Measurements from ENCODE around the gene PRDM11. TPM values are rescaled to one million over a fixed set of nuclear protein-coding genes. Genes with fewer than 3 reads are reported as not detected.

The PRDM11 gene
- total RNA-seq, 2 experiments from 2014 or later = 4.5 to 8.4 TPM

DNA sequence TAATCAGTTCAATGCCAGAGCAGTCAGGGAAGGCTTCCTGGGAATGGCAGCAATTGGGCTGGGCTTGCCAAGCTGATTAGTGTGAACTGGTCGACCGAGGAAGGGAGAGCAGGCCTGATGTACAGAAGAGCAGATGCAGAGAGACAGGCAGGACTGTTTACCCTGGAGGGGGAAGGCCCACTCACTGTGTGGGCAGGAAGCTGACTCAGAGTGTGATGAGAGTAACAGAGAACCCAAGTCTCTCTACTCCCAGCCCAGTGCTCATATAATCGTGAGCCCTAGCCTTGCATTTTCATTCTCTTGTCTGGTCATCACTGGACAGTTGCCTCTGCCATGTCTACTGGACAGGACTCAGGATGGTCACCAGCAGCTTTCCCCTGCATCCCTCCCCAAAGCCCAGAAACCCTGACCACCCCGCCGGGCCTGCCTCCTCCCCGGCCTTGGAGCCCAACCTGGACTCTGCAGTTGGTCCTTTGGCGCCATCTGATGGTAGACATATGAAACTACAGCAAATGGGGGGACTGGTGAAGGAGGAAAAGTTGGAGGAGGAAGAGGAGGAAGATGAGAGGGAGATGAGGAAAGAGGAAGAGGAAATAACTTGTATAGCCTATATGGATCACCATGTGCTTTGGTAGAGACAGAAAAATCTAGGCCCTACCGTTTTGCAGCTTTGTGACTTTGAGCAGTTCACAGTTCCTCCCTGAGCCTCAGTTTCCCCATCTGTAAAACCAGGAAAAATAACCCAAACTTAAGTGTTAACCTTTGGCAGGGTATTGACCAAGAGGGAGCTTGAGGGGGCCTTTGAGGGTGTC, 43.4 kb upstream of the PRDM11 start:
- Histone ChIP-seq H3K79me2 (ENCODE audit: insufficient read depth, low read depth, low read length) (no peaks in the 10 kb centered on the region), H3K4me2 (ENCODE audit: low read length) (no peak overlapping the region), H3K9me2 (ENCODE audit: insufficient read depth, low read length) (no peaks in the 10 kb centered on the region), H2AFZ (ENCODE audit: low read length) (no peak overlapping the region), H4K20me1 (ENCODE audit: insufficient read depth, low read length) (no peaks in the 10 kb centered on the region; the same call in 1 of the 2 replicates), H3K9me3 (ENCODE audit: low read length) (no peaks in the 10 kb centered on the region), H3K4me3 (ENCODE audit: low read depth, low read length, poor library complexity, severe bottlenecking) (no peak overlapping the region), H3K36me3 (ENCODE audit: insufficient read depth, low read length) (no peaks in the 10 kb centered on the region), H3K27ac (ENCODE audit: low read depth, low read length, poor library complexity, severe bottlenecking) (no peak overlapping the region), H3K4me1 (ENCODE audit: insufficient read depth, low read length, poor library complexity, severe bottlenecking) (peaks cover 3% of the 10 kb centered on the region)
- peak; percentile 66 for DNase-seq (ENCODE audit: low spot score)
- CTCF ChIA-PET (ENCODE audit: unreplicated experiment) = interaction anchor here (1.0 to 4.7 kb wide), 5 partner anchors 166 to 336 kb away, joined by 3 to 48 read pairs (median 9); no protein-coding TSS in a partner anchor
- BruUV-seq (replicated peaks) = no TSS peak
- TF ChIP-seq, protein P1, sequence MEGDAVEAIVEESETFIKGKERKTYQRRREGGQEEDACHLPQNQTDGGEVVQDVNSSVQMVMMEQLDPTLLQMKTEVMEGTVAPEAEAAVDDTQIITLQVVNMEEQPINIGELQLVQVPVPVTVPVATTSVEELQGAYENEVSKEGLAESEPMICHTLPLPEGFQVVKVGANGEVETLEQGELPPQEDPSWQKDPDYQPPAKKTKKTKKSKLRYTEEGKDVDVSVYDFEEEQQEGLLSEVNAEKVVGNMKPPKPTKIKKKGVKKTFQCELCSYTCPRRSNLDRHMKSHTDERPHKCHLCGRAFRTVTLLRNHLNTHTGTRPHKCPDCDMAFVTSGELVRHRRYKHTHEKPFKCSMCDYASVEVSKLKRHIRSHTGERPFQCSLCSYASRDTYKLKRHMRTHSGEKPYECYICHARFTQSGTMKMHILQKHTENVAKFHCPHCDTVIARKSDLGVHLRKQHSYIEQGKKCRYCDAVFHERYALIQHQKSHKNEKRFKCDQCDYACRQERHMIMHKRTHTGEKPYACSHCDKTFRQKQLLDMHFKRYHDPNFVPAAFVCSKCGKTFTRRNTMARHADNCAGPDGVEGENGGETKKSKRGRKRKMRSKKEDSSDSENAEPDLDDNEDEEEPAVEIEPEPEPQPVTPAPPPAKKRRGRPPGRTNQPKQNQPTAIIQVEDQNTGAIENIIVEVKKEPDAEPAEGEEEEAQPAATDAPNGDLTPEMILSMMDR (conservative IDR thresholded peaks at IDR 0.05; ENCODE audit: low read length) = peak; percentile 100
- TF ChIP-seq EZH2phosphoT487 (IDR thresholded peaks at IDR 0.05; ENCODE audit: borderline replicate concordance, low read depth, low read length) = no peak
- intact Hi-C loops (cut with micrococcal nuclease; ENCODE audit: unreplicated experiment) = no loop called here
- POLR2A ChIA-PET = interaction anchor here (0.8 kb wide), 1 partner anchor 175 kb away, joined by 3 read pairs; no protein-coding TSS in a partner anchor

DNA sequence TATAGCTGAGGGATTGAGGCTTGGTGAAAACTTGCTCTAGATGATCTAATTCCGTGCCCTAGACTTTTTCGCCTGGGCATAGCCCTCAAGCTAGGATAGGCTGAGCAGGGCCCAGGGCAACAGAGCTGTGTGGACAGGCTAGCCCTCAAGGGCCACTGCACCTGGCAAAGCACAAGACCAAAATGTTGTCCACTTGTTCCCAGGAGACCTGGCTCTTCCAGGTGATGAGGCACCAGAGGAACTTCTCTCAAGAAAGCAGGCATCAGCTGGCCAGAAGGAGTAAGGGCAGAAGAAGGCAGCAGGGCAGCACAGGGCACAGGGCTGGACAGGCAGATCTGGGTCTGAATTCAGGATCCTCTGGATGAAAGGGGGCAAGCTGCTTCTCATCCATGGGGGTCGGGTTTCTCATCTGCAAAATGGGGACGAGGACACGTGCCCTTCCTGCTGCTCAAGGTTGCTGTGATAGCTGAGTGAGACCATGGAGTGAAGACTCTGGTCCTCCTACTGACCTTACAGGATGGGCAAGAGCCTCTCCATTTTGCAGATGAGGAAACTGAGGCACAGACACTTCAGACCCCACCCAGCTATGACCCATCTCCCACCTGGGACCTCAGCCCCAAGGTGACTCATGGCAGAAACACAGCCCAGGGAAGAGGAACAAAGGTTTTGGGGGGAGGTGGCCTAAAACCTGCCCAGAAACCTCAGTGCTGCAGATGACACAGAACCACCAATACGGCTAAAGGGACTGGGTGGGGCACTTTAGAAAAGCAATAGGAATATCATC, 42.2 kb upstream of the PRDM11 start:
- no peak for TF ChIP-seq EZH2phosphoT487 (IDR thresholded peaks at IDR 0.05; ENCODE audit: borderline replicate concordance, low read depth, low read length)
- TF ChIP-seq, protein P1 (conservative IDR thresholded peaks at IDR 0.05; ENCODE audit: low read length) = no peak
- Histone ChIP-seq H3K4me1 (ENCODE audit: insufficient read depth, low read length, poor library complexity, severe bottlenecking) (peaks cover 3% of the 10 kb centered on the region), H2AFZ (ENCODE audit: low read length) (no peak overlapping the region), H4K20me1 (ENCODE audit: insufficient read depth, low read length) (no peaks in the 10 kb centered on the region), H3K9me3 (ENCODE audit: low read length) (no peaks in the 10 kb centered on the region), H3K79me2 (ENCODE audit: insufficient read depth, low read depth, low read length) (no peaks in the 10 kb centered on the region), H3K4me2 (ENCODE audit: low read length) (no peak overlapping the region), H3K9me2 (ENCODE audit: insufficient read depth, low read length) (no peaks in the 10 kb centered on the region), H3K36me3 (ENCODE audit: insufficient read depth, low read length) (no peaks in the 10 kb centered on the region), H3K4me3 (ENCODE audit: low read depth, low read length, poor library complexity, severe bottlenecking) (no peak overlapping the region), H3K27ac (ENCODE audit: low read depth, low read length, poor library complexity, severe bottlenecking) (no peak overlapping the region)
- no TSS peak for BruUV-seq (replicated peaks)
- no peak for DNase-seq (ENCODE audit: low spot score)
- POLR2A ChIA-PET = interaction anchor here (0.6 to 1.9 kb wide), 4 partner anchors 118 to 183 kb away, joined by 3 to 12 read pairs (median 3); no protein-coding TSS in a partner anchor
- CTCF ChIA-PET (ENCODE audit: unreplicated experiment) = interaction anchor here (0.5 to 4.7 kb wide), 7 partner anchors 24 to 180 kb away, joined by 3 to 48 read pairs (median 6); no protein-coding TSS in a partner anchor
- intact Hi-C loops (cut with micrococcal nuclease; ENCODE audit: unreplicated experiment) = no loop called here

Measured in OCI-LY7 (cell line).